Measurements from ENCODE around the gene CNNM4. TPM values are rescaled to one million over a fixed set of nuclear protein-coding genes. Genes with fewer than 3 reads are reported as not detected.
A peak's percentile ranks its signal among the peaks of the same experiment; 100 is the strongest.

The CNNM4 gene
- total RNA-seq, 1 donor: 5.1 TPM

DNA sequence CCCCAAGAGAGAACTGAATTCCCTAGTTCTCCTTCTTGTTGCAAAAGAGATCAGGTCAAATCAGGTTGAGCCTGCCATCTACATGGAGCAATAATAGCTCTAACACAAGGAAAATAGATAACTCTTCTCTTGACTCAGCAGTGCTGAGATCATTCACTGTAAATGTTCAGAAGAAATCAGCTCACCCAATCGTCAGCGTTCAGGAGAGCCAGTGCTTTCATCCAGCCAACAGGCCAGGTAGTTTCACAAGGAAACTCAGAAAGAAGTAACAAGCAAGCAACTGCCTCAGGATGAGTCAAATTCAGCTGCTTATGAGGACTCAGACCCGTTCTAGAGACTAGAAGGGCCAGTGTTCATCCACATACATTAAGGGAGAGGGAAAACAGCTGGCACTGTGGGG is 26.8 kb upstream of the CNNM4 start:
- H4K20me1 ChIP-seq (ENCODE audit: insufficient read depth, low read length): peaks cover 9% of the 10 kb centered on the region
- H3K36me3 ChIP-seq (ENCODE audit: insufficient read depth, low read length): peaks cover 46% of the 10 kb centered on the region
- TF ChIP-seq, protein P1, sequence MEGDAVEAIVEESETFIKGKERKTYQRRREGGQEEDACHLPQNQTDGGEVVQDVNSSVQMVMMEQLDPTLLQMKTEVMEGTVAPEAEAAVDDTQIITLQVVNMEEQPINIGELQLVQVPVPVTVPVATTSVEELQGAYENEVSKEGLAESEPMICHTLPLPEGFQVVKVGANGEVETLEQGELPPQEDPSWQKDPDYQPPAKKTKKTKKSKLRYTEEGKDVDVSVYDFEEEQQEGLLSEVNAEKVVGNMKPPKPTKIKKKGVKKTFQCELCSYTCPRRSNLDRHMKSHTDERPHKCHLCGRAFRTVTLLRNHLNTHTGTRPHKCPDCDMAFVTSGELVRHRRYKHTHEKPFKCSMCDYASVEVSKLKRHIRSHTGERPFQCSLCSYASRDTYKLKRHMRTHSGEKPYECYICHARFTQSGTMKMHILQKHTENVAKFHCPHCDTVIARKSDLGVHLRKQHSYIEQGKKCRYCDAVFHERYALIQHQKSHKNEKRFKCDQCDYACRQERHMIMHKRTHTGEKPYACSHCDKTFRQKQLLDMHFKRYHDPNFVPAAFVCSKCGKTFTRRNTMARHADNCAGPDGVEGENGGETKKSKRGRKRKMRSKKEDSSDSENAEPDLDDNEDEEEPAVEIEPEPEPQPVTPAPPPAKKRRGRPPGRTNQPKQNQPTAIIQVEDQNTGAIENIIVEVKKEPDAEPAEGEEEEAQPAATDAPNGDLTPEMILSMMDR (IDR thresholded peaks at IDR 0.05; ENCODE audit: extremely low read depth, low read depth, low read length): no peak

DNA sequence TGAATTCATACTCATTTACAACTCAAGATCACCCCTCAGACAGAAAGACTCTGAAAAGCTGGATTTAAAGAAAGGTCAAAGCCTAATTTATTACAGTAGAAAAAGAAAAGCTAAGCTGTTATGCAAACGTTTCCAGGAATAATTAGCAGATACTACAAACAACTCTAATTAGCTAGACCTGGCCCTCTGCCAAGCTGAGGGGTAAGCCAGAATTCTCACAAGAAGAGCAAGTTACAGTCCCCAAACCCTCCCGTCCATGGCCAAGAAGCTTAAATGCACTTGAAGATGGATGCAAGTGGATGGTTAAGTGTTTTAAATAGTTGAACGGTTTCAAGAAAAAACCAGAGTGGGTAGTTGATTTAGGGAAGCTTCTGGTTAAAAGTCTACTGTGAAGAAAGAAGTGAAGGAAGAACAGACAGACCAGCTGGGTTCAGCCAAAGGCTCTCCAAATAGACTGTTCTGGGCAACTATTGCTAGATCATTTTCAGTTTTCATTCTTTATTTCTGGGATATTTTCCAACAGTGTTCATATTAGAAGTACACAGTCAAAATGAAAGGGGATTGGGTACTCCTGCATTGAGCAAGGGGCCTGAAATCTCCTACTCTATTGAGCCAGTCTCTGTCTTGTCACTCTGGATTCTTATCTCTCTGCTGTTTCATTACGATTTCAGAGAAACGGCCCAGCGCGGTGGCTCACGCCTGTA is 25.7 kb upstream of the CNNM4 start:
- peaks cover 23% of the 10 kb centered on the region for H3K4me1 ChIP-seq (ENCODE audit: insufficient read depth, low read length)
- no peak for DNase-seq (ENCODE audit: insufficient read length, low spot score, missing footprints)
- peaks cover 46% of the 10 kb centered on the region for H3K36me3 ChIP-seq (ENCODE audit: insufficient read depth, low read length)

More for the DNA sequence above, 26.8 kb upstream of the CNNM4 start:
- H3K27me3 ChIP-seq (ENCODE audit: insufficient read depth, low read length): no peaks in the 10 kb centered on the region
- no peak overlapping the region for H2AFZ ChIP-seq (ENCODE audit: low read length)
- H3K4me1 ChIP-seq (ENCODE audit: insufficient read depth, low read length): peaks cover 25% of the 10 kb centered on the region
- no peak overlapping the region for H3K4me2 ChIP-seq (ENCODE audit: insufficient read depth, low read length)
- no peak overlapping the region for H3K27ac ChIP-seq (ENCODE audit: low read depth, low read length)
- no peak for DNase-seq (ENCODE audit: insufficient read length, low spot score, missing footprints)
- no peaks in the 10 kb centered on the region for H3K9me3 ChIP-seq (ENCODE audit: low read depth, low read length)
- H3K4me3 ChIP-seq (ENCODE audit: insufficient read depth, low read length): no peak overlapping the region
- H3K79me2 ChIP-seq (ENCODE audit: insufficient read depth, low read length): peaks cover 20% of the 10 kb centered on the region

GRCh38 chr2:96737251-96737650 is 23.5 kb upstream of the CNNM4 start:
- no peak overlapping the region for H2AFZ ChIP-seq (ENCODE audit: low read length)

More for the DNA sequence above, 25.7 kb upstream of the CNNM4 start:
- Histone ChIP-seq H3K27me3 (ENCODE audit: insufficient read depth, low read length) (no peaks in the 10 kb centered on the region), H4K20me1 (ENCODE audit: insufficient read depth, low read length) (peaks cover 7% of the 10 kb centered on the region), H3K4me2 (ENCODE audit: insufficient read depth, low read length) (no peak overlapping the region), H2AFZ (ENCODE audit: low read length) (no peak overlapping the region), H3K4me3 (ENCODE audit: insufficient read depth, low read length) (no peak overlapping the region), H3K9me3 (ENCODE audit: low read depth, low read length) (no peaks in the 10 kb centered on the region), H3K27ac (ENCODE audit: low read depth, low read length) (no peak overlapping the region), H3K79me2 (ENCODE audit: insufficient read depth, low read length) (peaks cover 30% of the 10 kb centered on the region)
- TF ChIP-seq, protein P1 (IDR thresholded peaks at IDR 0.05; ENCODE audit: extremely low read depth, low read depth, low read length): no peak

DNA sequence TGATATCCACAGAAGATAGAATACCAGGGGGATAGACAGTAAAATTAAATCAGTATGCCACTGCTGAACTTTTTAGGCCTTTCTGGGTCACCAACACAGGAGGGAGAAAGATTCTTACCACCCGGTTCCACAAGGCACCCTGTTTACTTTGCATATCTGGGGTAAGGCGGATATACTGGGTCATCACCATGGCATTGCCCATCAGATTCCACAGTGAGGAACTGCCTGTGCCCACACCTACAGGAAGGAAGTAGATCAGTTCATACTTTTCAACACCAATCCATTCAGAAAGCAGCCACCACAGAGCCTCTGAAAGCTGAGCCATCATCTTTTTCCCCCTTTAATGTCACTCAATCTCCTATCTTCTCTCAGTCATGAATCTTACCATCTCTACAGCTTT is 22.9 kb upstream of the CNNM4 start:
- Histone ChIP-seq H3K27ac (ENCODE audit: low read depth, low read length) (no peak overlapping the region), H3K4me2 (ENCODE audit: insufficient read depth, low read length) (peak overlapping the region; percentile 13), H3K27me3 (ENCODE audit: insufficient read depth, low read length) (no peaks in the 10 kb centered on the region), H3K9me3 (ENCODE audit: low read depth, low read length) (no peaks in the 10 kb centered on the region), H3K4me1 (ENCODE audit: insufficient read depth, low read length) (peaks cover 16% of the 10 kb centered on the region), H3K36me3 (ENCODE audit: insufficient read depth, low read length) (peaks cover 30% of the 10 kb centered on the region), H2AFZ (ENCODE audit: low read length) (no peak overlapping the region), H3K4me3 (ENCODE audit: insufficient read depth, low read length) (no peak overlapping the region), H3K79me2 (ENCODE audit: insufficient read depth, low read length) (peaks cover 30% of the 10 kb centered on the region), H4K20me1 (ENCODE audit: insufficient read depth, low read length) (peaks cover 2% of the 10 kb centered on the region)
- no peak for DNase-seq (ENCODE audit: insufficient read length, low spot score, missing footprints)
- TF ChIP-seq, protein P1 (IDR thresholded peaks at IDR 0.05; ENCODE audit: extremely low read depth, low read depth, low read length): no peak

More at GRCh38 chr2:96737251-96737650, 23.5 kb upstream of the CNNM4 start:
- TF ChIP-seq, protein P1 (IDR thresholded peaks at IDR 0.05; ENCODE audit: extremely low read depth, low read depth, low read length): no peak
- Histone ChIP-seq H3K4me2 (ENCODE audit: insufficient read depth, low read length) (no peak overlapping the region), H3K4me1 (ENCODE audit: insufficient read depth, low read length) (peaks cover 16% of the 10 kb centered on the region), H3K4me3 (ENCODE audit: insufficient read depth, low read length) (no peak overlapping the region), H3K36me3 (ENCODE audit: insufficient read depth, low read length) (peaks cover 34% of the 10 kb centered on the region), H4K20me1 (ENCODE audit: insufficient read depth, low read length) (peaks cover 2% of the 10 kb centered on the region), H3K27me3 (ENCODE audit: insufficient read depth, low read length) (no peaks in the 10 kb centered on the region), H3K27ac (ENCODE audit: low read depth, low read length) (no peak overlapping the region), H3K9me3 (ENCODE audit: low read depth, low read length) (no peaks in the 10 kb centered on the region), H3K79me2 (ENCODE audit: insufficient read depth, low read length) (peaks cover 30% of the 10 kb centered on the region)
- DNase-seq (ENCODE audit: insufficient read length, low spot score, missing footprints): no peak
